HG03378 (cell line): Measurements from ENCODE around the gene SLC22A14.
"Not testable (repeated sequence)": the region's sequence is repeated elsewhere in the genome, so short reads cannot be mapped to it uniquely, and the experiment has no call there.

Source experiments
- ATAC-seq: cut with Tn5 transposase; IDR thresholded peaks from one replicate; pipeline ENCODE4 v1.9.1; 2021; ENCODE audit warnings: mild to moderate bottlenecking, moderate library complexity; ENCODE audit not compliant: unreplicated experiment

The SLC22A14 gene

GRCh38 chr3:38281895-38282686 is at the start of gene SLC22A14:
Gene SLC22A14 (plus strand): TSS chr3:38282294. CDS start chr3:38306027, 23,733 bp downstream.
- no peak for ATAC-seq

- no peak for ATAC-seq
Observed at GRCh38 chr3:38232701-38233100, 49.4 kb upstream of the SLC22A14 start.

- no peak for ATAC-seq
Observed at GRCh38 chr3:38235466-38235865, 46.6 kb upstream of the SLC22A14 start.

GRCh38 chr3:38238416-38239008 is 43.6 kb upstream of the SLC22A14 start:
- ATAC-seq: no peak

- ATAC-seq: not testable (repeated sequence)
Observed at GRCh38 chr3:38242812-38243211, 39.3 kb upstream of the SLC22A14 start.

GRCh38 chr3:38245930-38246329 is 36.2 kb upstream of the SLC22A14 start:
- no peak for ATAC-seq

- no peak for ATAC-seq
Observed at GRCh38 chr3:38247366-38248035, 34.6 kb upstream of the SLC22A14 start.

- no peak for ATAC-seq
Observed at GRCh38 chr3:38250198-38250597, 31.9 kb upstream of the SLC22A14 start.

- ATAC-seq: no peak
Observed at GRCh38 chr3:38251197-38251596, 30.9 kb upstream of the SLC22A14 start.

- no peak for ATAC-seq
Observed at GRCh38 chr3:38253704-38254103, 28.4 kb upstream of the SLC22A14 start.

GRCh38 chr3:38254872-38255271 is 27.2 kb upstream of the SLC22A14 start:
- no peak for ATAC-seq

- ATAC-seq: no peak
Observed at GRCh38 chr3:38255627-38256026, 26.5 kb upstream of the SLC22A14 start.

- ATAC-seq: no peak
Observed at GRCh38 chr3:38257583-38257982, 24.5 kb upstream of the SLC22A14 start.

GRCh38 chr3:38260474-38260873 is 21.6 kb upstream of the SLC22A14 start:
- no peak for ATAC-seq

- no peak for ATAC-seq
Observed at GRCh38 chr3:38264353-38264771, 17.7 kb upstream of the SLC22A14 start.

- ATAC-seq: no peak
Observed at GRCh38 chr3:38264779-38265178, 17.3 kb upstream of the SLC22A14 start.

- ATAC-seq: no peak
Observed at GRCh38 chr3:38265604-38266307, 16.3 kb upstream of the SLC22A14 start, which contains the start of gene SLC22A13. Gene SLC22A13 (plus strand): TSS chr3:38265812. CDS start chr3:38265861, 49 bp downstream.

- ATAC-seq: no peak
Observed at GRCh38 chr3:38266810-38267209, 15.3 kb upstream of the SLC22A14 start.

GRCh38 chr3:38267662-38268061 is 14.4 kb upstream of the SLC22A14 start:
- no peak for ATAC-seq

- no peak for ATAC-seq
Observed at GRCh38 chr3:38268087-38268486, 14.0 kb upstream of the SLC22A14 start.

GRCh38 chr3:38268522-38268921 is 13.6 kb upstream of the SLC22A14 start:
- no peak for ATAC-seq
